ENCODE results near the gene SPATA24. TPM values are rescaled to one million over a fixed set of nuclear protein-coding genes. Genes with fewer than 3 reads are reported as not detected.
"Not testable (repeated sequence)": the region's sequence is repeated elsewhere in the genome, so short reads cannot be mapped to it uniquely, and the experiment has no call there.

SPATA24 gene
- total RNA-seq, 1 experiment from 2014 or later, result 18.7 TPM

DNA sequence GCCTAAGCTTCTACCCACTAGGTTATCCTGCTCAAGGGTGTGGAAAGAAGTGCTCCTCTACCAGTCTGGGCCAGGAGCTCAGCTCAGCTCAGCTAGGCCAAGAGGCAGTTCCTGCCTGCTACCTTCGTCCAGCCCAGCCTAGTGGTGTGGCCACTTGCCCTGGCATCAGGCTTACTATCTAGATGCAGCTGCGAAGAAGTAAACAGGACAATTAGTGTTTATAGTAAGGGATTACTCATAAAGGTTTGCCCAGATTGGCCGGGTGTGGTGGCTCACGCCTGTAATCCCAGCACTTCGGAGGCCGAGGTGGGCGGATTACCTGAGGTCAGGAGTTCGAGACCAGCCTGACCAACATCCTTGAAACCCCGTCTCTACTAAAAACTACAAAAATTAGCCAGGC, 12.8 kb upstream of the SPATA24 start:
- no peak for DNase-seq (ENCODE audit: low spot score)

DNA sequence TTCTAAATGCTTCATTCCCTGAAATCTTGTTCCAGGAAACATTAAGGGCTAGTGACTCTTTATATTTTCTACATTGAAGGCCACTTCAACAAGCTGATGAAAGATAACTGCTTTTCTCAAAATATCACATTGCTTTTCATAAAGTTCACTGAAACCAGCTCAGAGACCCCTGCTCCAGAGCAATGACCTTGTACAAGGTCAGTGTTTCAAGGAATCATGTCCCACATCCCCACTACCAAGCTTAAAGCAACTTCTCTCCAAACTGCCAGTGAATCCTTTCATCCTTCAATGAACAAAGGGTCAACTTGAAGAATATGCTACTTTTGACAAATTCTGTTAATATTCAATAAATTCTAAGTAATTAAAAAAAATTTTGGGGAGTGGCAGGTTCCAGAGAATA, 12.0 kb upstream of the SPATA24 start:
- DNase-seq (ENCODE audit: low spot score), result no peak

DNA sequence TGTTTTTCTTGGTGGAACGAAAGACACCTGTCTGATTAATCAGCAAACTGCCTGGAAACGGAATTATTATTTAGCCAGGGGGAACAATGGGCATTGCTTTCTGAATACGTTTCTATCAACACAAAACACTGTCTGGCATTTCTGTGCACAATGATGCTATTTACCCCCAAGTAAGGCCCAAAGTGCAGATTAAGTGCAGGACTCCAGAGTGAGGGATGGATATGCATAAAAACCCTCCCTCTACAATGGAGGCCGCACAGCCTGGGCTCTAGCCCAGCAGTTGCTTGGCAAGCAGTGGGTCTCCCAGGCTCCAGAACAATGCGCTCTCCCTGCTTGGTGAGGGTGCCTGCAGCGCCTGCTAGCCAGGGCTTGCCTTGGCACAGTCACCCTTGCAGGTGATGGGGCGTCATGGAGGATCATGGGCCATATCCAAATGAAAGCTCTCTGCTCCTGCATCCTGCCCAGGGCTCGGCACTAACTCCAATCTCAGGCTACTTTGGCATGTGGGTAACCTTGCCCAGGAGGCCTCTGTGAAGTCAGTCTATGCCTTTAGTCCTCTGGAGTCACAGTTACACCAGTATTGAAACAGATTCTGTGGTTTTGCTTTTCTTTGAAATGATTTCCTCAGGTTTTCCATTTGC, 11.5 kb upstream of the SPATA24 start:
- DNase-seq (ENCODE audit: low spot score), result no peak

DNA sequence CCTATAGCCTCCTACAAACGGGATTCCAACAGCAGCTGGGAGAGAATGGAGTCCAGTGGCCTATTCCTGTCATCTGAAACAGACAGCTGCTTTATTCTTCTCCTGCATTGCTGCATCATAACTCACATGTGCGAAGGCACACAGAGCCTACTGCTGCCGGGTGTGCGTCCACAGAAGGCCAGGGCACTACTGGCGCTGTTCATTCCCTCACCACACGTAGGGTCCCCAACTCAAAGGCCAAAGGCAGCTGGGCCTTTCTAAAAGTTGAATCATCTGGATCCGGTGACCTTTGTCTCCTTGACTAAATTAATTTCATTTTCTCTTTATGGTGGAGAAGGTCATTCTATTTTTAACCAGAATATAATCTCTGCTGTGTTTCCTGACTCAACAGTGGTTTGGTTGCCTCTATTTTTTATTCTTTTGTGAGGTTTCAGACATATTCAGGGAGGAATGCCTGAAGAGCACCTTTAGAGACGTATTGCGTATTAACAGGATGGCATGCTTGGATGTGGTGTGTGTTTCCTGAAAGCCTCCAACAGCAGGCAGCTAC, 10.8 kb upstream of the SPATA24 start:
- no peak for DNase-seq (ENCODE audit: low spot score)

DNA sequence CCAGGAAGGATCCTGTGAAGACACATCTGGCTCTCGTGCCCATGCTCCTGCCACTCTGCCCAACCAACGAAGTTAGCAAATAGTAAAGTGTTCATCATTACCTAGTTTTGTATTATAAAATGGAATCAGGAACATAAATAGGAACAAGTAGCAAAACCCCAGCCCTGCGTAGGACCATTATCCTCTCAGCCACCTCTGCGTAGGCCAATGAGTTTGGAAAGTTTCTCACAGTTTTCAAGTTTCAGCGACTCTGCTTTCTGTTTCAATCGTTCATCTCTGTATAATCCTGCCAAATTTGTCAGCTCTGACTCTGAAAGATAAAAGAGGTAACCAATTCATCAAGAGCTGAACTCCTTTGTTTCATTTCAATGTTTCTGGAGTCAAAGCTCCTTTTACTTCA, 10.1 kb upstream of the SPATA24 start:
- no peak for DNase-seq (ENCODE audit: low spot score)

DNA sequence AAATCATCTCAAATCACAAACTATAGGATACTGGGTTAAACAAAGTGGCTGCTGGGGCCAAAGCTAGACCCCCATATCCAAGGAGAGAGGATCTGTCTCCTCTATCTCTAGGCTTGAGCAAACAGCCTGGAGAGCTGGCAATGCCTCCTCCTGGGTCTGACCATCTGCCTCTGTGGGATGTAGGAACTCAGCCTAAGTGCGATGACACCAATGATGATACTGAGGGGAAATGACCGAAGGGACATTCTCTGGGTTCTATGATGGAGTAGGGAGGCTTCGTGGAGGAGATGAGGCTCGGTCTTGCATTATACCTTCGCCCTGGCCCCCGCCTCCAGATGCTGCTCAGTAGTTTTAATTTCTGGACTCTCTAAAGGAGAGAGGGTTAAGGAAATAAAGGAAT, 9.3 kb upstream of the SPATA24 start:
- no peak for DNase-seq (ENCODE audit: low spot score)

DNA sequence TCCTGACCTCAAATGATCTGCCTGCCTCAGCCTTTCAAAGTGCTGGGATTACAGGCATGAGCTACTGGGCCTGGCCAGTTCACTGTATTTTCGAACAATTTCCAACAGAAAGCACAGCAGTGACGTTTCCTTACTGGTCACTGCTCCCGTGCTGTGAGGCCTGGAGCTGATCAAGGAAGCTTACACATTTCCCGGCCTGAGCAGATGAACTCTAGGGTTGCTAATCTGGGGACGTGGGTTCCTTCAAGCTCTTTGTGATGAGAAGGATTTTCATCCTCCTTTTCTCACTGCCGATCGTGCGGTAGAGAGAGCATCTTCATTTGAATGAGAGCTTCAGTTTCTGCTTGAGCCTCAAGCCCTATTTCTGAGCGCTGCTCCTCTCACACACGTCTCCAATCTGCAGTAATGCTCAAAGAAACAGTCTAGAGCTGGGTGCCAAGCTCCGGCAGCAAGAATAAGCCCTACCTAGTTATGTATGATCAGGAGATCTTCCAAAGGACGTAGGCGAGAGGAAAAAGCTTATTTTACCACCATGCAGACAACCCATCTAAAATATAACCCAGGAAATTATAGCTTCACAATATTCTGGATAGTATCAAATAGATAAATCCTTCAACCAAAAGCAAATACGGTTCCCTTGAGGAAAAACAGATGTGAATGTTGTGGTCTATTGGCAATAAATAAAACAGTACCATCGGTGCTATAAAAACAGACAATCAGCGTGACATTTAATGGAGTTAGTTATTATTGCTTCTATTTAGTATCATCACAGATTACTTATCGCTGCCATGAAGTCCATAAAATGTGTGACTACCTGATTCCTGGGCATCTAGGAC, 7.3 kb upstream of the SPATA24 start:
- no peak for DNase-seq (ENCODE audit: low spot score)

DNA sequence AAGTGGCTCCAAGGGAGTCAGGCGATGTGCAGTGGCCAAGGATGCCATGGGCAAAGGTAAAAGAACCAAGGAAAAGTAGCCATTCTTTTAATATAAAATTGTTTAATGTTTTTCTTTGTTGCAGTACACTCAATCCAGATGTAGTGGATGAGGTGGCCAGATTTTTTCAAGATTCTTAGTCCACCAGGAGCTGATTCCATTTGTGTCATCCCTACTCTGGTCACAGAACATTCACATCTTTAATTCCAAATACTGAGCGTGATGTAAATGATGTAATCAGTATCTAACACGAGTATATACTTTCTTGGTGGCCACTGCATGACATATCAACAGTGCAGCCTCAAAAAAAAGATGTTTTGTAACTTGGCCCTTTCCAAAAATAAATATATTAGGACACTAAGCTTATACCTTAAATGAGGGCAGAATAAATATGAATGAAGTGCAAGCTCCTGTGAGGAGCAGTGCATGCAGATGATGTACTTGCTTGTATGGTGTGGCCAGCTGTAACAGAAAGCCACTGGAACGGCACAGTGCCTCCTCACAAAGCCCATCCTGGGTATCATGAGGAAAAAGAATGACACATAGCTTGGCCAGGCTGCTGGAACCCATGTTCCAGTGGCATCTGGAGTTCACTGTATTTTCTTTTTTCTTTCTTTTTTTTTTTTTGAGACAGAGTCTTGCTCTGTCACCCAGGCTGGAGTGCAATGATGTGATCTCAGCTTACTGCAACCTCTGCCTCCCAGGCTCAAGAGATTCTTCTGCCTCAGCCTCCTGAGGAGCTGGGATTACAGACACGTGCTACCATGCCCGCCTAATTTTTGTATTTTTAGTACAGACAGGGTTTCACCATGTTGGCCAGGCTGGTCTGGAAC, 6.5 kb upstream of the SPATA24 start:
- no peak for DNase-seq (ENCODE audit: low spot score)

DNA sequence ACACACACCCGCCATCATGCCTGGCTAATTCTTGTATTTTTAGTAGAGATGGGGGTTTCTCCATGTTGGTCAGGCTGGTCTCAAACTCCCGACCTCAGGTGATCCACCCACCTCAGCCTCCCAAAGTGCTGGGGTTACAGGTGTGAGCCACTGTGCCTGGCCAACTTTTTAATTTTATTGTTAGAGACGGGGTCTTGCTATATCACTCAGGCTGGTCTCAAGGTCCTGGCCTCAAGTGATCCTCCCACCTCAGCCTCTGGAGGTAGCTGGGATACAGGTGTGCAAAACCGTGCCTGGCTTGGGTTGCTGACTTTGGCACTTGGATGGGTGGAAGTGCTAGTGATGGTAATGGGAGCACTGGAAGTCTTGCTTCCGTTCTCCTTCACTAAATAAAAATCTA, 5.2 kb upstream of the SPATA24 start:
- not testable (repeated sequence) for DNase-seq (ENCODE audit: low spot score)

DNA sequence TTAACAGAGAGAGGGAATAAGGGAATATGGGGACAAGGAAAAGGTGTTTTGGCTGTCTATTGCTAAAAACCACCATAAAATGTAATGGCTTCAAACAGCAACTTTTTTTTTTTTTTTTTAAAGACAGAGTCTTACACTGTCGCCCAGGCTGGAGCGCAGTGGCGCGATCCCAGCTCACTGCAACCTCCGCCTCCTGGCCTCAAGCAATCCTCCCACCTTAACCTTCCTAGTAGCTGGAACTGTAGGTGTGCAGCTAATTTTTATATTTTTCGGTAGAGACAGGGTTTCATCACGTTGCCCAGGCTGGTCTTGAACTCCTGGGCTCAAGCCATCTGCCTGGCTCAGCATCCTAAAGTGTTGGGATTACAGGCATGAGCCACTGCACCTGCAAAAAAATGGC, 4.3 kb upstream of the SPATA24 start:
- DNase-seq (ENCODE audit: low spot score), result no peak

DNA sequence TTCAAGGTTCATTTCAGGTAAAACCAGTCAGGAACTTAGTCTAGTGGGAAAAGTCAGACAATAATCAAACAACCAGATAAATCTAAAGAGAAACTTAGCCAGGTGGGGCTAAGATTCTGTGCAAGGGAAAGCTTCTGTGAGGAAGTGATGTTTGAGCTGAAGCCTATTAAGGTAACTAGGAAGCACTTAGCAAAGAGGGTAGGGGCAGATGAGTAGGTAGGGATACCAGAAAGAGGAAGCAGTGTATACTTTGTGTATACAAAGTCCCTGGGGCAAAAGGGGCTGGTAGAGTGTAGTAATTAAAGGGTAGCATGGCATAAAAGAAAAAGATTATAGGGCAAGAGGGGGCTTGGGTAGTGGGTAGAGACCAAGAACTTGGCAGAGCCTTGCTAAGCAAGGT, 3.6 kb upstream of the SPATA24 start:
- DNase-seq (ENCODE audit: low spot score), result no peak

DNA sequence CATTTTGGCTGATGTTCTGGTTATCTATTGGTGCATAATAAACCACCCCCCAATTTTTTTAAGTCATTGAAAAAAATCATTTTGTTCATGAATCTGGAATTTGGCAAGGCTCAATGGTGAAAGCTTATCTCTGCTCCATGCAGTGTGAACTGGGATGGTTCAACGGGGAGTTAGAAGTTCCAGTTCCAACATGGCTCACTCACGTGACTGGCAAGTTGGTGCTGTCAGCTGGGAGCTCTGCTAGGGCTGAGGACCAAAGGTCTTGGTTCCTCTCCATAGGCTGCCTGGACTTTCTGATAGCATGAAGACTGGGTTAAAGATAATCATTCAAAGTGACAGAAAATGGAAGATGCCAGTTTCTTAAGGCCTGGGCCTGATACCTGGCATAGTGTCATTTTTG, 3.1 kb upstream of the SPATA24 start:
- DNase-seq (ENCODE audit: low spot score), result no peak

DNA sequence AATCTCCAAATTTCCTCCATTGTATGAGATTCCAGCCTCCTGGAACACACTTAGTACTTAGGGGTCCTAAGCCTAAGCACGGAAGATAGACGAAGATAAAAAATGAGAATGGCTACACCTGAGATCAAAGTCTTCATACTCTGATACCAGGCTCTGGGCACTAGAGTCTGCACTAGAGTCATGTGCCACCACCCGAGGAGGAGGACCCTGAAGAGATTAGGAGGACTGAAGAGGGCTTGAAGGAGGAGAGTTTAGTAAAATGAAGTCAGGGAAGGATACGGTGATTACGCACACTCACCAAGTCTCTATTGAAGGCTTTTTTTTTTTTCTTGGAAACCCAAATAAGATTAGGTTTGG, 573 bp upstream of the SPATA24 start:
- no peak for DNase-seq (ENCODE audit: low spot score)

DNA sequence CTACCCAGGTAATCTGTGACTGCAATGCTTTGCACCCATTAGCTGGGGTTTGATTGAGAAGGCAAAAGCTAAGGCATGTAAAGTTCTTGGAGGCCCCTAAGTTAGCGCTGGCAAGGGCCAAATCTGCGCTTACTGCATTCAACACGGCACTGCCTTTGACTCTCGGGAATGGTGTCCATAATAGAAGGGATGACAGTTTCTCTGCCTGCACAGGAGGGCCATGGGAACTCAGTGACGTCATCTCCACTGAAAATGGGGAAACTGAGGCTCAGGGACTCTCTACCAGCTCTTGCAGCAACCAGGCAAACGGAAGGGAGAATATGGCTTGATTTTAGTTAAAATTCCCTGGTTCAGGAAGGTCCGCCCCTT, 487 bp downstream of the SPATA24 start:
- DNase-seq (ENCODE audit: low spot score), result no peak

DNA sequence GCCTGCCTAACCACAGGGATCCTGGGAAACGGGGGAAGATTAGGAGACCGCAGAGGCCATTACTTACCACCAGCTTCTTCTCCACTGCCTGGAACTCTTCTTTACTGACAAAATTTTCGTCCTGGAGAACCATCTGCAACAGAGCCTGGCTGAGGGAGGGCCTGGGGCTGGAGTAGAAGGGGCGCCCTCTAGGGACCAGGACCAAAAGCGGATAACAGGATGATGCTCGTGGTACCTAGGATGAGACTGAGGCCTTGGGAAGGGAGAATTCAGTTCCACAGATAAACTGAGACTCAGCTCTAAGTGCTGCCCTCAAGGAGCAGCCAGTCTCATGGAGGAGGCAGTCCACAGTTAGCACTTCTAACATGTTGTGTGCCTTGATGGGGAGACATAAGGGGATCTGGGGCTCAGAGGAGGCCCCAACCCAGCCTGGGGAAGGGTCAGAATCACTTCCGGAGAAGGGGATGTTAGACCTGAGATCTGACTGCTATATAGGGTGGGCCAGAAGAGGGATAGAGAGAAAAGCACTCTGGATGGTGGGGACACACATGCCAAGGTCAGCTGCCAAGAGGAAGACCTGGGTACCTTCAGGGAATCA, 1.2 kb downstream of the SPATA24 start:
- no peak for DNase-seq (ENCODE audit: low spot score)

DNA sequence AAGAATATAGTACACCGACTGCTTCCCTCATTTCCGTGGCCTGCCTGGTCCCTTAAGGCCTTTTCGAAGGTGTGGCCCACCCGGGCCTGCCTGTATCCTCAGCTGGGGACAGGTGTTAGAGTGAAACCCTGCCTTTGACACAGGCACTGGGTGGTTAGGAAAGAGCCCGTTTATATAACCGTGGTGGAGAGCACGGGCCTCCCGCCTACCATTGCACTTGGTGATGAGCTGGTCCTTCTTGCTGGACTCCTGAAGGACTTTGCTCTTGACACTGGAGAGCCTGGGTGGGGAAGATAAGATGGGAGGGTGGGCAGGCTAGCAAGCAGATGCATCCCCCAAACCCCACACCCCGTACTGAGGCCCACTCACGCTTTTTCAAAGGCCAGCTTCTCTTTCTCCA, 2.3 kb downstream of the SPATA24 start:
- DNase-seq (ENCODE audit: low spot score), result no peak

DNA sequence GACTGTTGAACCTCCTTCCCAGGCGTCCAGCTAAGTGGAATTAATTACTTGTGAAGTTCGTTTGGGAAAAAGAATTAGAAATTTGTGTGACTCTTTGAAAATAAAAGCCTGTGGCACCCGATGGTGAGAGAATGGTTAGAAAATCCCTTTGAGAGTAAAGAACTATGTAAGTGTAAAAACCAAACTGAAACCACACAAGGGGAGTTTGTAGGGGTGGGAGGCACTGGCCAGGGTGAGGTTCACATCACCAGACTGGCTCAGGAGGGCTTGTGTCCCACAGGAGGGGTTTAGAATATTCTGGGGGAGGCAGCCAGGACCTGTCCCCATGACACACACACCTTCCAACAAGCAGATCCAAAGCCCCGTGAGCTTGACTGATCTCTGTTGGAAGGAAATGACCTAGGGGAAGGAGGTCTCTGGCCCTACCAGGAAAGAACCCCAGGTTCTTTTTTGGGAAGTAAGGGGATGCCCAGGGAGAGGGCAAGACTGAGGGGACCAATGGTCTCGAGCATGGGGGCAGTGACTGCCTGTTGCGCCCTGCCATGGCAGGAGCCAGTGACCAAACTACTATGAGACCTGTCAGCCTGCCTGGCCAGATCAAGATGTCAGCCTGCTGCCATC, 4.3 kb downstream of the SPATA24 start:
- DNase-seq (ENCODE audit: low spot score), result no peak

DNA sequence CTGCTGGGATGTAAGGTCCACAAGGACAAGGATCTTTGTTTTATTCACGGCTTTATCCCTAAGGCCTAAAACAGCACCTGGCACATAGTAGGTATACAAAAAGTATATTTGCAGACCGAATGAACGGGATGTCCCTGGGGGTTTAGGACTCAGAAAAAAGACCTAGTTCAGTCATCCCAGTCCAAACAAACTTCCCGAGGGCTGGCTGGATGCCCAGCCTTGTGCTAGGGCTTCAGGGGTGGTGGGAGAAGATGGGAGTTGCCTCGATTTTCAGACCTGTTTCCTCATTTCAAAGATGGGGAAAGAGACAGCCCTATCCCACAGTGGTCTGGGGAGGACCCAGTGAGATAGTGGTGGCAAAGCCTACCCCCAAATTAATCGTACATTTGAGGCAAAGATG, 6.0 kb downstream of the SPATA24 start:
- DNase-seq (ENCODE audit: low spot score), result no peak

DNA sequence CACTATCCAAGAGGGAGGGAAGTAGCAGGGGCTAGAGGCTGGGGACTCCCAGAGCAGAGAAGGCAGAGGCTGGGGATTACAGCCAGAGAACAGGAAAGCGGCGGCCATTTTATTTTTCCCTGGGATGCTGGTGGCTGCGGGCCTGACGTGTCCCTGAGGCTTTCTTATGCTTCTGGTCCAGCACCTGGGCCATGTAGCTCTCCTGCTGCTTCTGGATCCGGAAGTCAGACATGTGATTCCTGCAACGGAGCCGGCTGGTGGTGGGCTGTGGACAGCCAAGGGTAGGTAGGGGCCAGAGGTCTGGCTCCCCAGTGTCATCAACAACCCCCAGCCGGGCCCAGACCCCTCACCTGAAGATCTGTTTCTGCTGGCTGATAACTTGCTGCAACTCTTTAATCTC, 7.2 kb downstream of the SPATA24 start:
- DNase-seq (ENCODE audit: low spot score), result no peak

DNA sequence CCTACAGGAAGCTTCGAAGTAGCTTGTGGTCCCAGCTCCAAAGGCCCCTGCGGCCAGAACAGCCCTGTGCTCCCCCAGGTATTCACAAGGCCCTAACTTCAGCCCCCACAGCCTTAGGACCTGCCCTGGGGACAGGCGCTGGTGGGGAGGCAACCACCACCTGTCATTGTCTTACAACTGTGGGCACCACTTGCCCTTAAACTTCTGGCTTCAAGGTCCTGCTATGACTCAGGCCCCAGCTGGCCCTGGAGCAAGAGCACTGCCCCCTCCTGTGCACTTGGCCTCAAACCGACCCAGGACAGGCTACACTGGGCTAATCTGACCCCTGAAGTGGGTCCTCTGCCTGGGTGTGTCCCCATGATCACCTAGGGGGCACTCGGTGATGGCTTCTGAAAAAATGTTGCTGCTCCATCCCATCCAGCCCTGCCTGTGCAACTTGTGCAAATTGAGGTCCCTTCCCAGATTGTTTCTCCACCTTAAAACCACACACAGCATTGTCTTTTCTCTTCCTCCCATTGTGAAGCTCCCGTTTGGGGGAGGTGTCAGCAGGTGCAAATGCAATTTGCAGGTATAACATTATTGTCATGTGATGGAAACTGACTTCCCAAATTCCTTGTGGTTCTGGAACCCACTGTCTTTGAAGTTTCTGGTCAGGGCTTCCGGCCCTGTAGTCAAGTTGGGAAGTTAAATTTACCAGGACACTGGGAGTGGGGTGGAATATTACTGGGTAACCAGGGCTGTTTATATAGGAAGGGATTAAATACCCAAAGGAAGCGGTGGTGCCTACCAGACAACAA, 7.8 kb downstream of the SPATA24 start:
- peak; percentile 39 for DNase-seq (ENCODE audit: low spot score)

Measured in A172 (cell line).